GM19324 (cell line): ENCODE measurements around the gene SLC44A2.
A peak's percentile ranks its signal among the peaks of the same experiment; 100 is the strongest.

Source experiments
- ATAC-seq: cut with Tn5 transposase; IDR thresholded peaks from one replicate; pipeline ENCODE4 v1.9.1; 2021; ENCODE audit warnings: mild to moderate bottlenecking, moderate library complexity; ENCODE audit not compliant: unreplicated experiment, low FRiP score

Gene SLC44A2

DNA sequence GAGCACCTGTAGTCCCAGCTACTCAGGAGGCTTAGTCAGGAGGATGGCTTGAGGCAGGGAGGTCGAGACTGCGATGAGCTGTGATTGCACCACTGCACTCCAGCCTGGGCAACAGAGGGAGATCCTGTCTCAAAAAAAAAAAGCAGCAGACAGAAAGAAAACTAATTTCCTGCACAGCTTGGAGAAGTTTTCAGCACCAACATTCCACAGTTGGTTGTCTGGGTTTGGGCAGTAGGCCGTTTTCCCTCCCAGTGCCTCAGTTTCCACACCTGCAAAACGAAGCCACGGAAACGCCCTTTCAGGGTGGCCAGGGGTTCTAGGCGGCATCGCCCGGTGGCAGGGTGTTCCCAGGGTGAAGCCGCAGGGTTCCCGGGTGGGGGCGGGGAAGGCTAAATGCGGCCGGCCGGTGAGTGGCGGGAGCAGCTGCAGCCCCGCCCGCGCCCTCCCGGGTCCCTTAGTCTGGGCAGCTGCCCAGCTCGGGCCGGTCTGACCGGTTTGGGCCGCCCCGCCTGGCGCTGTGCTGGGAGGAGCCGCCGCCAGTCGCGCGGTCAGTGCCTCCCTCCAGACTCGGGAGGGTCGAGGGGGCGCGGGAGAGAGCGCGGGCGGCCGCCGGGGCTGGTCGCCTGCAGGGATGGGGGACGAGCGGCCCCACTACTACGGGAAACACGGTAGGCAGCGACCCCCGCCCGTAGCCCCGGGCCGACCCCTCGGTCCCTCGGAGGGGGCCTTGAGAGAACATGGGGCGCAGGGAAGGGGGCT is at the start of gene SLC44A2:
TSS of gene SLC44A2 (plus strand) at position 551 of the 759 bp plus-strand sequence. CDS start at position 632, 81 bp downstream.
- ATAC-seq: no peak

DNA sequence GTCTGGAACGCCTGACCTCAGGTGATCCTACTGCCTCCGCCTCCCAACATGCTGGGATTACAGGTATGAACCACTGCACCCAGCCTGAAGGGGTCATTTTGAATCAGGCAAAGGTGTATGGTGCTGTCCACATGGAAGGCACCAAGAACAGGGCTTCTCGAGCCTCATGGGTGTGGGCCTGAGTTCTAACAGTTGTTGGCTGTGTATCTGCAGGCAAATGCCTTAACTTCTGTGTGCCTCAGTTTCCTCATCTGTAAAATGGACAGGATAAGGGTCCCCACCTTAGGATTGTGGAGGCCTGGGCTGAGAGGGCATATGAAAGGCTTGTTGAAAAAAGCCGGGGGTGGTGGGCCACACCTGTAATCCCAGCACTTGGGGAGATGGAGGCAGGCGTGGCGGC is 47.4 kb upstream of the SLC44A2 start:
- ATAC-seq: no peak

DNA sequence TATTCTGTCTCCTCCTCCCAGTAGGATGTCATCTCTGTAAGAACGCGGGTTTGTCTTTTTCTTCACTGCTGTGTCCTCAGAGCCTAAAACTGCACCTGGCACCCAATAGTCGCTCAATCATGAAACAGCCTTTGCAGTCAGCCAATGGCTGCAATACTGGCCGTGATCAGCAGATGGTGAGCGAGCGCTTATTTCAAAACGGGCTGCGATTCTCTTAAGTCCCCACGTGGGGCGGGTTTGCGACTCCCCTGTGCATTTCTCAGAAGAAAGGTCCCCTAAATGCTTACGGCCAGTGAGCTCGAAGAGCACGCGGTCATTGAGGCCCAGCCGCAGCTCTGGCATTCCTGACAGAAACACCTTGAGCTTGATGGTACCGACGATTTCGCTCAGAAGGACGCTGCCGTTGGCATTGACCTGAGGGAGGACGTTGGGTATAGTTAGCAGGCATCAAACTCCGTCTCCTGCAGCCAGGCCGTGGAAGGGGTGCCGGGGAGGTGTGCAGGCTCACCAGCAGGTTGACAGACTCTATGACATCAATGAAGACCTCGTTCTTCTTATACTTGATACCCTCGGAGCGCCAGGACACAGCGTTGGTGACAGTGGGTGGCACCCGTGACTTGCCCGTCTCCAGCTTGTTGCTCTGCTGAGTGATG is 44.2 kb upstream of the SLC44A2 start:
- ATAC-seq: no peak

DNA sequence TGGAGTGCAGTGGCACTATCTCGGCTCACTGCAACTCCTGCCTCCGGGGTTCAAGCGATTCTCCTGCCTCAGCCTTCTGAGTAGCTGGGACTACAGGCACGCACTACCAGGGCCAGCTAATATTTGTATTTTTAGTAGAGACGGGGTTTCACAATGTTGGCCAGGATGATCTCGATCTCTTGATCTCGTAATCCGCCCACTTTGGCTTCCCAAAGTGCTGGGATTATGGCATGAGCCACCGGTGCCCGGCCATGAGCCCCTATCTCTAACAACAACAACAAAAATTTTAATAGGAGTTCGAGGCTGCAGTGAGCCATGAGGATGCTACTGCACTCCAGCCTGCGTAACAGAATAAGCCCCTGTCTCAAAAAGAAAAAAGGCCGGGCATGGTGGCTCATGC is 43.3 kb upstream of the SLC44A2 start:
- ATAC-seq: no peak

DNA sequence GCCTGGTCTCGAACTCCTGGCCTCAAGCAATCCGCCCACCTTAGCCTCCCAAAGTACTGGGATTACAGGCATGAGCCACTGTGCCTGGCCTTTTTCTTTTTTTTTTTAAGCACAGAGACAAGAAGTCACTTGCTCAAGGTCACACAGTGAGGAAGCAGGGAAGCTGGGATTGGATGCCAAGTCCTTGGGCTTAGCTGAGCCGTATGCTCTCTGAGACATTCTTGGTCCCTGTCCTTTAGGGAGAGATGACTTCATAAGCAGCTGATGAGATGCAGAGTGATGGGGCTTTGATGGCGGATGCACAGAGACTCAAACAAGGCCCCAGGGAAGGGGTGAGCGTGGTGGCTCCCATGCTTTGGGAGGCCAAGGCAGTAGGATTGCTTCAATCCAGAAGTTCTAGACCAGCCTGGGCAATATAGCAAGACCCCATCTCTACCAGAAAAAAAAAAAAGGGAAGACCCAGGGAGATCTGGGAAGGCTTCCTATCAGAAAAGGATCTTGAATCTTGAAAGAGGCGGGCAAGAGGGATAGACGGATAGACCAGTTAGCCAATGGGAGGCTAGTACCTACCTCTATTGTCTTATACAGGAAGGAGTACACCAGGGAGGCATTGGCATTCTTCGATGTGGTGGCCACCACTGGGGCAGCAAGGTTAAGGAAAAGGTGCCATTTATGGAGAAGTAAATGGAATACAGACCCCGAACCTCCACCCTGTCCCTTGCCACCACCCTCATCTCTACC is 42.1 kb upstream of the SLC44A2 start:
- ATAC-seq: no peak

DNA sequence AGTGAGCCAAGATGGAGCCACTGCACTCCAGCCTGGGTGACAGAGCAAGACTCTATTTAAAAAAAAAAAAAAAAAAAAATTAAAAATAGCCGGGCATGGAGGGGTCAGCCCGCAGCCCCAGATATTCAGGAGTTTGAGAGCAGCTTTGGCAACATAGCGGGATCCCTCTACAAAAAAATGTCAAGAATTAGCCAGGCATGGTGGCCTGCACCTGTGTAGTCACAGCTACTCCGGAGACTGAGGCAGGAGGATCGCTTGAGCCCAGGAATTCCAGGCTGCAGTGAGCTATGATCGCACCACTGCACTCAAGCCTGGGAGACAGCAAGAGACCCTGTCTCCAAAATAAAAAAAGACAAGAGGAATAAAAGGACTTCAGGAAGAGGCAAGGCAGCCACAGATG is 39.0 kb upstream of the SLC44A2 start:
- no peak for ATAC-seq

DNA sequence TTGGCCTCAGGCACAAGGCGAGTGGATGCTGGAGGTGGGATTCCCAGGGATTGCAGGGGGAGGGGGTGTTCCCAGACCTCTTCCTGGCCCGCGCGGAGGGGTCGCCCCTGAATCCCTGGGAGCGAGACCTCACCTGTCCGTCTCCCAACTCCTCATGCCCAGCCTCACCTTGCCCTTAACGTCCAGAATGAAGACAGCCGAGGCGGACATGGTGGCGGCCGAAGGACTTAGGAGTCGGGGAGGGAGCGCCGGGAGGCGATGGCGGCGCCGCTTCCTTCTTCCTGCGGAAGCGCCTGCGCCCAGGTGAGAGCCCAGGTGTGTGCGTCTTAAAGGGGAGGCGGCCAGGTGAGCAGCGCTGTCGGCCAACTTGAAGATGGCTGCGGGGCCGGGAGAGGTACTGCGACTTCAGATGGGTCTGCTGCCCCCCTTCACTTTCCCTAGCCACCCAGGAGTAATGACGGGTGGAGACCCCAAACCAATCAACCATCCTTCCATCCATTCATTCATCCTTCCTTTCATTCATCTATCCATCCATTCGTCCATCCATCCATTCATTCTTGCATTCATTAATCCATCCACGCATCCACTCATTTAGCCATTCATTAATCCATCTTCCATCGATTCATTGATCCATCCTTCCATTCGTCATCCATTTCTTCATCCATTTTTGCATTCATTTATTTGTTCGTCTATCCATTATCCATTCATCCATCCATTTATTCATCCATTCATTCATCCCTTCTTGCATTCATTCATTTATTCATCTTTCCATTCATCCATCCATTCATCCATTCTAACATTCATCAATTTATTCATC is 38.1 kb upstream of the SLC44A2 start, which contains the start of gene AP1M2:
TSS of gene AP1M2 (minus strand) at position 291 of the 817 bp plus-strand sequence. CDS start at position 210, 81 bp downstream.
- ATAC-seq: no peak

DNA sequence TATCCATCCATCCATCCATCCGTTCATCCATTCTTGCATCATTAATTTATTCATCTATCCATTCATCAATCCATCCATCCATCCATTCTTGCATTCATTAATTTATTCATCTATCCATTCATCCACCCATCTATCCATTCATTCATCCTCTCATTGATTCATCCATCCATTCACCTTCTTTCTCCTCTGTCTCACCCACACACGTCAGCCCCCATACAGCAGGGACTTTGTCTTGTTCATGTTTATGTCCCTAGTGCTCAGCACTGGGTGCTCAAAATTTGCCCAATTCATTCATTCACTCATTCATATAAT is 37.6 kb upstream of the SLC44A2 start:
- no peak for ATAC-seq

DNA sequence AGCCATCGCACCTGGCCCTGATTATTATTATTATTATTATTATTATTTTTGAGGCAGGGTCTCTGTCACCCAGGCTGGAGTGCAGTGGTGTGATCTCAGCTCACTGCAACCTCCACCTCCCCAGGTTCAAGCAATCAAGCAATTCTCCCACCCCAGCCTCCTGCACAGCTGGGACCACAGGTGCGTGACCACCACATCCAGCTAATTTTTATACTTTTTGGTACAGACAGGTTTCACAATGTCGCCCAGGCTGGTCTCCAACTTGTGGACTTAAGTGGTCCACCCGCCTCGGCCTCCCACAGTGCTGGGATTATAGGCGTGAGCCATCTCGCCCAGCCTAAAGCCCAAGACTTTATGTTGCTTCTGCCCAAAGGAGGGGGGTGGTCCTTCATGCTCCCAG is 32.2 kb upstream of the SLC44A2 start:
- ATAC-seq: no peak

DNA sequence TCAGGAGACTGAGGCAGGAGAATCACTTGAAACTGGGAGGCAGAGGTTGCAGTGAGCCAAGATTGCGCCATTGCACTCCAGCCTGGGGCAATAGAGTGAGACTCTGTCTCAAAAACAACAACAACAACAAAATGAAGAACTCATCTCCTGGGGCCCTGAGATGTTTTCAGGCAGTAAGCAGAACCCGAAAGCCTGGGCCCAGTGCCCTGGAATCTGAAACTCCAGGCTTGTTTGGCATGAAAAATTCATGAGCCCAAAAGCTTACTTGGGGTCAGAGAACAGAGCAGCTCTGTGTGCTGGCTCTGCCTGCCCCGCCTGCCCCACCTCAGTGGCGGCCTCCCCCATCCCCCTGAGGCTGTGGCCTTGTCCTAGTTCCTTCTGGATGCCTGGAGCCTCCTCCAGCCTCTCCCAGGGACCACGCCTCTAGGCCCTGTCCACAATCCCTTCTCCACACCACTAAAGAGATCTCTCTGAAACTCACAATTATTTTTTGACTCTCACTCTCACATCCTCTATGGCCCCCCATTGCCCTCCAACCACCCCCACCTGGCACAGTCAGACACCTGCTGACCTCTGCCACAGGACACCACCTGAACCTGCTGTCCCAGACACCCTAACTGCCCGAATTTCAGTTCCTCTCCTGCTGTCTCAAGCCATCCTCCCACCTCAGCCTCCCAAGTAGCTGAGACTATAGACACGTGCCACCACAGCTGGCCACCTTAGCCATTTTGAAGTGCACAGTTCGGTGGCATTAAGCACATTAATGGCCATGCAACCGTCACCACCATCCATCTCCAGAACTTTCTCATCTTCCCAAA is 31.3 kb upstream of the SLC44A2 start:
- no peak for ATAC-seq

DNA sequence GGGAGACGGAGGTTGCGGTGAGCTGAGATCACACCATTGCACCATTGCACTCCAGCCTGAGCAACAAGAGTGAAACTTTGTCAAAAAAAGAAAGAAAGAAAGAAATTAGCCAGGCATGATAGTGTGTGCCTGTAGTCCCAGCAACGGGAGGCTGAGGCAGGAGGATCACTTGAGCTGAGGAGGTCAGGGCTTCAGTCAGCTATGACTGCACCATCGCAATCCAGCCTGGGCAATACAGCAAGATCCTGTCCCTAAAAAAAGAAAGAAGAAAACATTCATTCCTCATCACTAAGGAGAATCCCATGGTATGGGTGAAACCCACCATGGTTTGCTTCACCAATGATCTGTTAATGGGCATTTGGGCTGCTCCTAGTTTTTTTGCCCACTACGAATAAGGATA is 25.2 kb upstream of the SLC44A2 start:
- no peak for ATAC-seq

DNA sequence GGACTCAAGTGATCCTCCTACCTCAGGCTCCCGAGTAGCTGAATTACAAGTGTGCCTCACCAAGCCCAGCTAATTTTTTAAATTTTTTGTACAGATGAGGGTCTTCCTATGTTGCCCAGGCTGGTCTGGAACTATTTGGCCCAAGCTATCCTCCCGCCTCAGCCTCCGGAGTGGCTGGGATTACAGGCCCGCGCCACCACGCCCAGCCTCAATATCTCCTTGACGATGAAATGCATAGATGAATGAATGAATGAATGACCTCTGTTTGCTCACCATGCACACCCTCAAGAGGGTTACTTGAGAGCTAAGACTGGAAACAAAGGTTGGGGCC is 23.4 kb upstream of the SLC44A2 start:
- no peak for ATAC-seq

DNA sequence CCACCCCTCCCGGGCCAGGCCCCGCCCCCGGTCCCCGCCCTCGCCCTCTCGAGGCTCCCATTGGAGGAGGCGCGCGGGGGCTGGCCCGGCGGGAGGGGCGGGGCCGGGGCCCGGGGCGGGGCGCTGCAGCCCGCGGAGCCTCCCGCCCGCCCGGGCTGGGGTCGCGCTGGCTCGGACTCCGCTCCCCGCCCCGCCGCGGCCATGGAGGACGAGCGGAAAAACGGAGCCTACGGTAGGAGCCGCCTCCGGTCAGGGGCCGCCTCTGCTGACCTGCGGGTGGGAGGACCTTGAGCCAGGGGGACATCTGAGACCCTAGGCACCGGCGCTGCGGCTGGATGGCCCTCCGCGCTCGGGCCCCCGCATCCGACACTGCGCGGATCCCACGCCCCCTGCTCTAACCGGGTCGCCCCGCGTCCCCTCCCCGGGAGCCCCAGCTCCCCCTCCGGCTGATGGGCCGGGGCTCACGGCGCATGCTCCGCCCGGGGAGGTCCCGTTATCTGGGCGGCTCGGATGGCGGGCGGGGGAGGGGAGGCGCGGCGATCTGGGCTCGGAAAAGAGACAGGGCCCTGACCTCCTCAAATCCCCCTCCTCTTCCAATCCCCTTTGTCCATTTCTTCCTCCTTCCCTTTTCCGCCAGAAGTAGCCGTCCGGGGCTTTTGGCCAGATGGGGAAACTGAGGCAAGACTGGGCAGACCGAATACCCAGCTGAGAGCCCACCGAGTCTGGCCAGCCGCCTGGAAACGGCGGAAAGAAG is 22.8 kb upstream of the SLC44A2 start:
- peak; percentile 69 for ATAC-seq

DNA sequence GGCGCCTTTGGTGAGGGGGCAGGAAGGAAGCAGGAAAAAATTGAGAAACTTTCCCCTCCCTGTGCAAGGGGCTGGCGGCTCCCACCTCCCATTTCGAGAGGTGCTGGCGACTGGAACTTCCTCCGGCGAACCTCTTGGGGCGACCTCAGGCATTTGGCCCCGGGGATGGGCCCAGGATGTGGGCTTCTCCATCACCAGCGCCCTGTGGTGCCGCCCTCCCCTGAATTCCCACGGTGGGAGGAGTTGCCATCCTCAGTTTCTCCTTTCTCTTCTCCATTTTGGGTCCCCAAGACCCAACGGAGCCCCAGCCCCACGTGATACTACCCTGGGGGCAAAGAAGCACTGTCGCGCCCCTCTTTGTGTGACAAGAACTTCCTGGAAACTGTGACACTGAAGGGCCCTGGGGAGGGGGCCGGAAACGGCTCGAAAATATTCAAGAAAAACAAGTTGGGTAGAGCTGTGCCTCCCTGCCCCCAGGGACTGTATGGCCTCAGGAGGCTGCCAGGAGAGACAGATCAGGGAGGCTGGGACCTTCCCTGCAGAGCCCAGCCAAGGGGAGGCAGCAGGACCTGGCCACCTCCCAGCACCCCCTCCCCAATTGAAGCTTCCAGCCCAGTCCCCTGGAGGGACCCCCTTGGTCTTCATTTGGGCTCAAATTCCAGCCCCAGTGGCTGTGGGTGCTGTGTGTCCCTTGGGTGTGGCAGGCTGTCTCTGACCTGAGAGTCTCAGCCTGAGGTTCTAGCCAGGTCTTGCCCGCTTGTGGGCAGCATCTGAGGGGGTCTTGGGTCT is 22.1 kb upstream of the SLC44A2 start:
- peak; percentile 36 for ATAC-seq

DNA sequence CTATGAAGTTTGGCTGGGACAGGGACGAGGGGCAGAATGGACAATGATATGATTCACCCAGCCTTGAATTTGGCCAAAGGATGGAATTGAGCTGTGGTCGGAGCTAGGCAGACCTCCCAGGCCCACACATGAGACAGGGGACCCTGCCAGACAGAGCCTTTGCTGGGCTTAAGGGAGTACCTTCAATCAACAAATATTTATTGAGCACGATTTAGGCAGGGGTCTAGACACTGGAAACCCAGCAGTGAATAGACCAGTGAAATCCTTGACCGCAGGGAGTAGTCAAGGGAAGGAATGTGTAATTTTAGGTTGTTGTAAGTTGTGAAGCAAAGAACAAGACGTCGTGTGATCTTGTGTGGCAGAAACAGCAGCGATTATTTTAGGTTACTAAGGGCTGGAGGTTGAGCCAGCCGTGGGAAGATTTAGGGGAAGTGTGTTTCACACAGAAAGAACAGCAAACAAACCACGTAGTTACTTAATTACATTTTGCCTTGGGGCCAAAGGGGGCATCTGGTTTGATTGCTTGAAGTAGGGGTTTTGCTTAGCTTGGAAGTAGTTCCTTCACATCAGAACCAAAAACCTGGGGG is 21.4 kb upstream of the SLC44A2 start:
- peak; percentile 28 for ATAC-seq

DNA sequence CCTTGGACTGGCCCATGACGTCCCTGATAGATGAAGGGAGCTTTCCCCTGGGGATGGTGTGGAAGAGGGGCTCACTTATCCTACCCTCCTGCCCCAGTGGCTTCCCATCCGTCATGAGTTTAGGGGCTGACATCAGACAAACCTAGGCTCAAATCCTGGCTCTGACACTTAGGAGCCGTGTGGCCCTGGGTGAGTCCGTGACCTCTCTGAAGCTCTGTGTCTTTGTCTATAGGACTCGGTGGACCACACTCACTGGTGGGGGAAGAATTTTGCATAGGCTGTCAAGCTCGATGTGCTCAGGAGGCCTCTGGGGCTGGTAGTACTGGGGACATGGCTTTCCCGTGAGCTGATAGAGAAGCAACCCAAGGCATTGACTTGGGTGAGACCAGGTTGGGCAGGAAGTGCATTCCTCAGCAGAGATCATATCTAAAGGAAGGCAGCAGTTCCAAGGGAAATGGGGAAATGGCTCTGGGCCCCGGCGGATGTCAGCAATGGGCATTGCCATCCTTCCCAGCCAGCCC is 20.8 kb upstream of the SLC44A2 start:
- no peak for ATAC-seq

DNA sequence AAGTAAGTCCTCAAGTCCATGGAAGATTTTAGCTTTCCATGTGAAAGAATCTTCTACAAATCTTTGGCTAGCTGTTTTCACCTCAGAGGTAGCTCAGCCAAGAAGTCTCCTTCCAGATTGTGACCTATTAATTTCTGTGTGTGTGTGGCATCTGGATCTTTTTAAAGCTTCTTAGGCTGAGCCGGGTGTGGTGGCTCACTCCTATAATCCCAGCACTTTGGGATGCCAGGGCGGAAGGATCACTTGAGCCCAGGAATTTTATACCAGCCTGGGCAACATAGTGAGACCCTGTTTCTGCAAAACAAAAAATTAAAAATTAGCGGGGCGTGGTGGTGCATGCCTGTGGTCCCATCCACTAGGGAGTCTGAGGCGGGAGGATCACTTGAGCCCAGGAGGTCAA is 13.4 kb upstream of the SLC44A2 start:
- no peak for ATAC-seq
